Body of pancreas (tissue), 4 donors: Measurements from ENCODE around the gene ESRRG.

Source experiments
- CTCF ChIP-seq, 7 experiments: fragments of 450-650 bp in 4 of 7; fragments of 200-600 bp in 3 of 7; sonication (generic) in 3 of 7; IDR thresholded peaks; one replicate each; pipeline ENCODE4 v1.5.1; 2016 to 2019; ENCODE audit warnings: antibody characterized with exemption in 7 of 7
- POLR2A ChIP-seq, 3 donors: fragments of 450-650 bp; IDR thresholded peaks; one replicate each; pipeline ENCODE4 v1.6.1; 2016; ENCODE audit warnings: antibody characterized with exemption in 3 of 3, mild to moderate bottlenecking in 2 of 3

GRCh38 chr1:216711712-216712111, 11.5 kb downstream of the ESRRG start:
- no peak for TF ChIP-seq CTCF (IDR thresholded peaks at IDR 0.05)
- no peak for TF ChIP-seq POLR2A (IDR thresholded peaks at IDR 0.05)
